HS-5 (cell line): ENCODE data around the gene ZNF48.
A peak's percentile ranks its signal among the peaks of the same experiment; 100 is the strongest.
"Not testable (repeated sequence)": the region's sequence is repeated elsewhere in the genome, so short reads cannot be mapped to it uniquely, and the experiment has no call there.

Experiments used
- DNase-seq: peaks from one replicate; pipeline ENCODE4 v3.0.0-alpha.2; 2012; ENCODE audit warnings: low read depth

The ZNF48 gene

GRCh38 chr16:30378236-30379157 lies 16.7 kb upstream of the ZNF48 start:
- DNase-seq, result peak; percentile 82

- no peak for DNase-seq
These were observed 15.9 kb upstream of the ZNF48 start for GRCh38 chr16:30379158-30379783.

GRCh38 chr16:30380072-30380802 lies 15.0 kb upstream of the ZNF48 start:
- DNase-seq, result no peak

- DNase-seq, result no peak
These were observed 14.4 kb upstream of the ZNF48 start for GRCh38 chr16:30380803-30381208.

- DNase-seq, result no peak
These were observed 13.8 kb upstream of the ZNF48 start for GRCh38 chr16:30381291-30382041.

GRCh38 chr16:30382111-30382881 lies 12.9 kb upstream of the ZNF48 start, which contains the start of gene SEPTIN1:
TSS of gene SEPTIN1 (minus strand) at chr16:30382561. CDS start at chr16:30382542, 19 bp downstream.
- DNase-seq, result no peak

- no peak for DNase-seq
These were observed 11.7 kb upstream of the ZNF48 start for GRCh38 chr16:30383521-30383920.

GRCh38 chr16:30394592-30395154 lies 547 bp upstream of the ZNF48 start:
- no peak for DNase-seq

GRCh38 chr16:30395992-30396585 lies 869 bp downstream of the ZNF48 start:
- no peak for DNase-seq

GRCh38 chr16:30396627-30397026 lies 1.4 kb downstream of the ZNF48 start:
- not testable (repeated sequence) for DNase-seq

- no peak for DNase-seq
These were observed 1.8 kb downstream of the ZNF48 start for GRCh38 chr16:30397056-30397455.

- DNase-seq, result no peak
These were observed 2.8 kb downstream of the ZNF48 start for GRCh38 chr16:30397776-30398660.

GRCh38 chr16:30398661-30399434 lies 3.6 kb downstream of the ZNF48 start:
- no peak for DNase-seq

GRCh38 chr16:30399435-30400186 lies 4.4 kb downstream of the ZNF48 start:
- no peak for DNase-seq

GRCh38 chr16:30401768-30402425 lies 6.7 kb downstream of the ZNF48 start:
- no peak for DNase-seq

- no peak for DNase-seq
These were observed 11.5 kb downstream of the ZNF48 start for GRCh38 chr16:30406795-30407101.

GRCh38 chr16:30407102-30407803 lies 12.0 kb downstream of the ZNF48 start, which contains the start of gene ZNF771:
TSS of gene ZNF771 (plus strand) at chr16:30407606. CDS start at chr16:30408054, 448 bp downstream.
- DNase-seq, result peak; percentile 60
